ENCODE measurements around the gene DENND1A.

The DENND1A gene

GRCh38 chr9:123615381-123615780 is 314.5 kb downstream of the DENND1A start:
- no peak for DNase-seq (ENCODE audit: low spot score)

- no peak for DNase-seq (ENCODE audit: low spot score)
Measured at GRCh38 chr9:123614306-123615263, 315.3 kb downstream of the DENND1A start.

- DNase-seq (ENCODE audit: low spot score), result no peak
Measured at GRCh38 chr9:123611226-123611625, 318.7 kb downstream of the DENND1A start.

GRCh38 chr9:123609844-123610243 is 320.1 kb downstream of the DENND1A start:
- no peak for DNase-seq (ENCODE audit: low spot score)

- DNase-seq (ENCODE audit: low spot score), result no peak
Measured at GRCh38 chr9:123608104-123608503, 321.8 kb downstream of the DENND1A start.

- DNase-seq (ENCODE audit: low spot score), result no peak
Measured at GRCh38 chr9:123607479-123607878, 322.4 kb downstream of the DENND1A start.

GRCh38 chr9:123606141-123606540 is 323.8 kb downstream of the DENND1A start:
- DNase-seq (ENCODE audit: low spot score), result no peak

- DNase-seq (ENCODE audit: low spot score), result no peak
Measured at GRCh38 chr9:123605286-123605685, 324.6 kb downstream of the DENND1A start.

GRCh38 chr9:123604861-123605260 is 325.1 kb downstream of the DENND1A start:
- no peak for DNase-seq (ENCODE audit: low spot score)

GRCh38 chr9:123601828-123602227 is 328.1 kb downstream of the DENND1A start:
- DNase-seq (ENCODE audit: low spot score), result no peak

GRCh38 chr9:123599781-123600180 is 330.1 kb downstream of the DENND1A start:
- DNase-seq (ENCODE audit: low spot score), result no peak

- no peak for DNase-seq (ENCODE audit: low spot score)
Measured at GRCh38 chr9:123597876-123598556, 331.9 kb downstream of the DENND1A start.

GRCh38 chr9:123597048-123597447 is 332.9 kb downstream of the DENND1A start:
- no peak for DNase-seq (ENCODE audit: low spot score)

GRCh38 chr9:123591283-123591682 is 338.6 kb downstream of the DENND1A start:
- no peak for DNase-seq (ENCODE audit: low spot score)

- DNase-seq (ENCODE audit: low spot score), result no peak
Measured at GRCh38 chr9:123590499-123590898, 339.4 kb downstream of the DENND1A start.

GRCh38 chr9:123589361-123590239 is 340.3 kb downstream of the DENND1A start:
- no peak for DNase-seq (ENCODE audit: low spot score)

- DNase-seq (ENCODE audit: low spot score), result no peak
Measured at GRCh38 chr9:123586275-123586674, 343.7 kb downstream of the DENND1A start.

GRCh38 chr9:123584202-123585176 is 345.4 kb downstream of the DENND1A start:
- no peak for DNase-seq (ENCODE audit: low spot score)

- DNase-seq (ENCODE audit: low spot score), result no peak
Measured at GRCh38 chr9:123583646-123584045, 346.3 kb downstream of the DENND1A start.

- DNase-seq (ENCODE audit: low spot score), result no peak
Measured at GRCh38 chr9:123571240-123571639, 358.7 kb downstream of the DENND1A start.

All from CD4-positive, alpha-beta T cell treated with Interleukin-2 at 100 ng/mL for 4 hours (primary cell).